Brain microvascular endothelial cell (primary cell): Measurements from ENCODE around the gene HYLS1.
A peak's percentile ranks its signal among the peaks of the same experiment; 100 is the strongest.

Experiments
- DNase-seq: peaks from one replicate; pipeline ENCODE4 v3.0.0-alpha.2; 2020
- H3K27ac ChIP-seq: fragments of 250-450 bp; sonication (Bioruptor Pico); 2 replicates; pipeline ENCODE4 v1.5.1; 2020; ENCODE audit warnings: mild to moderate bottlenecking, moderate library complexity
- H3K27me3 ChIP-seq: fragments of 250-450 bp; sonication (Bioruptor Pico); replicated peaks from 2 replicates; pipeline ENCODE4 v1.5.1; 2020; ENCODE audit warnings: mild to moderate bottlenecking
- H3K36me3 ChIP-seq: fragments of 250-450 bp; sonication (Bioruptor Pico); replicated peaks from 2 replicates; pipeline ENCODE4 v1.5.1; 2020; ENCODE audit warnings: mild to moderate bottlenecking
- H3K4me3 ChIP-seq: 2 replicates; pipeline ENCODE4 v1.5.1; 2011; ENCODE audit warnings: low read depth, mild to moderate bottlenecking, control low read depth, low read length, moderate library complexity
- CTCF ChIP-seq: IDR thresholded peaks from 2 replicates; pipeline ENCODE4 v1.5.1; 2011; ENCODE audit warnings: low read depth, mild to moderate bottlenecking, moderate library complexity, low read length, control low read depth, inconsistent platforms; ENCODE audit errors: missing control alignments
- in situ Hi-C: cut with HindIII; loops from 2 replicates; pipeline ENCODE4 v1.10.0; 2017; ENCODE audit warnings: low sequenced_read_pairs, low pct_ligation_motif_present

The HYLS1 gene

DNA sequence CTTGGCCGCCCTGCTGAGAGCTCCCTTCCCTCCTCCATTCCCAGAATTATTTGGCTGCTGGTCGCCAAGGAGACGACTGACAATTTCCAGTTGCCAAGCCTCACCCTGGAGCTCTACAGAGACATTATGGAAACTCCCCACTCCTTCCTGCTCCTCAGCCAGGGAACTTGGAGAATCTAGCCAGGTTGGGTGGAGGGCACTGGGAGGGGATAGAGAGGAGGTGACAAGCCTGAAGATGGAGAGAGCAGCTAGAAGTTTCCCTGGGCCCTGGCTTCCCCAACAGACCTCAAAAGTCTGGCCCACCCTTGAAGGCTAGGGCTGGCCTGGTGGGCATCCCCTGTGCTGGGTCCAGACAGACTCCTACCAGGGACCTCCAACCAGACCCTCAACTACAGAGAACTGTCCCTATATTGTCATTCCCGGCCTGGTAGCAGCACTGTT is 51.6 kb downstream of the HYLS1 start:
- no peaks in the 10 kb centered on the region for H3K36me3 ChIP-seq
- H3K27ac ChIP-seq, result no peak overlapping the region
- H3K27me3 ChIP-seq, result no peaks in the 10 kb centered on the region
- no peak overlapping the region for H3K4me3 ChIP-seq
- no peak for TF ChIP-seq CTCF
- in situ Hi-C loops, result loop anchor here (25.0 kb wide), 1 partner anchor 248 kb away; no protein-coding TSS in a partner anchor
- DNase-seq, result no peak

DNA sequence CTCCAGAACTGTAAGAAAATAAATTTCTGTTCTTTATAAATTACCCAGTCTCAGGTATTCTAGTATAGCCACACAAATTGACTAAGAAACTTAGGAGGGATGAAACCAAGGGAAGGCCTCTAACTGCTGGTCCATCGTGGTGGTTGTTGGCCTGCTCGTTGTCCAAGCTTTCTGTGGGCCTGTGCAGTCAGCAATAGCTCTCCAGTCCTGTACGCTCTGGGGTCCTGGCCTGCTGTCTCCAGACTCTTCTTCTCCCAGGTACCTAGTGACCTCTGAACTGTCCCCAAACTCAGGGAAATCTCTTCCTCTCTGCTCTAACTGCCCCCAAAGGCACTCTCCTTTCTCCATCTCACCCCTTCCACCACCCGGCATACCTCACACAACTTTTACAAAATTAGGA is 52.7 kb downstream of the HYLS1 start:
- in situ Hi-C loops, result loop anchor here (25.0 kb wide), 1 partner anchor 247 kb away; no protein-coding TSS in a partner anchor
- Histone ChIP-seq H3K27ac (no peak overlapping the region), H3K27me3 (no peaks in the 10 kb centered on the region), H3K4me3 (no peak overlapping the region), H3K36me3 (no peaks in the 10 kb centered on the region)
- no peak for DNase-seq
- no peak for TF ChIP-seq CTCF

GRCh38 chr11:125941267-125941618 is 53.8 kb downstream of the HYLS1 start:
- in situ Hi-C loops, result loop anchor here (25.0 kb wide), 1 partner anchor 246 kb away; no protein-coding TSS in a partner anchor
- Histone ChIP-seq H3K27me3 (no peaks in the 10 kb centered on the region), H3K27ac (no peak overlapping the region), H3K4me3 (no peak overlapping the region), H3K36me3 (no peaks in the 10 kb centered on the region)
- no peak for TF ChIP-seq CTCF
- DNase-seq, result no peak

GRCh38 chr11:125941619-125942611 is 54.4 kb downstream of the HYLS1 start:
- DNase-seq, result no peak
- Histone ChIP-seq H3K36me3 (no peaks in the 10 kb centered on the region), H3K4me3 (no peak overlapping the region), H3K27me3 (no peaks in the 10 kb centered on the region), H3K27ac (no peak overlapping the region)
- in situ Hi-C loops, result loop anchor here (25.0 kb wide), 1 partner anchor 245 kb away; no protein-coding TSS in a partner anchor
- TF ChIP-seq CTCF, result peak; percentile 90

DNA sequence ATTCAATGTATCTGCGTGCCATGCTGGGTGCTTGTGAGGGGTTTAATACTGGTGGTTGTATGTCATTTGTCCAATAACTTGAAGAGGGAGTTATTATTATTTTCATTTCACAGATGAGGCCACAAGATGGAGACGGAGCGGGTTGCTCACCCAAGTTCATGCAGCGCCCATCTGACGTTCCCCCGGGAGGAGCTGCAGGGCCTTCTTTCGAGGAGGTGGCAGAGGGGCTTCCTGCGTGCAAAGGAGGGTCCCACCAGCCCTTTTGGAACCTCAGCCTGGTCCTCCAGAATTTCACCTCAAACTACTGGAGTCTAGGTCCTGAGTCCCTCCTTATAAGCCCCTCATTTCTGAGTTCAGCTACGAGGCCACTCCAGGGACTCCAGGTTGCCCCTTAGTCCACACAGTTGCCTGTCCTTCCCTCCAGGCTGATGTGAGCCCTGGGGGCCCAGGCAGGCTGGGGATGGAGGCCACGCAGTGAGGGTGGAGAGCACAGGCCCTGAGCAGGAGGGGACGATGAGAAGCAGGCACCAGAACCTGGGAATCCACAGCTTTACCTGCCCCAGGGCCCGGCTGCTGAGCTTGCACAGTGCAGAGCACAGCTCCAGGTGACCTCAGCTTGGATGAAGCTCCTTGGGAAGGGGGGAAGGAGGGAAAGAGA is 55.4 kb downstream of the HYLS1 start:
- TF ChIP-seq CTCF, result no peak
- no peaks in the 10 kb centered on the region for H3K27me3 ChIP-seq
- no peak overlapping the region for H3K27ac ChIP-seq
- no peak overlapping the region for H3K4me3 ChIP-seq
- in situ Hi-C loops, result loop anchor here (25.0 kb wide), 1 partner anchor 244 kb away; no protein-coding TSS in a partner anchor
- no peaks in the 10 kb centered on the region for H3K36me3 ChIP-seq
- no peak for DNase-seq
